NCI-H1930 (cell line): ENCODE measurements around the gene DET1.
"Not testable (repeated sequence)": the region's sequence is repeated elsewhere in the genome, so short reads cannot be mapped to it uniquely, and the experiment has no call there.

Experiments
- DNase-seq, 2 experiments: peaks; one replicate each; lab custom pipeline; 2025; lab: John Stamatoyannopoulos, UW

Gene DET1

GRCh38 chr15:88540350-88540749, 6.1 kb downstream of the DET1 start:
- DNase-seq, result not testable (repeated sequence)

GRCh38 chr15:88539441-88539840, 7.0 kb downstream of the DET1 start:
- no peak for DNase-seq

- DNase-seq, result no peak
These were observed 7.5 kb downstream of the DET1 start for GRCh38 chr15:88538972-88539371.

- no peak for DNase-seq
These were observed 8.7 kb downstream of the DET1 start for GRCh38 chr15:88537591-88538317.

GRCh38 chr15:88535607-88536313, 10.7 kb downstream of the DET1 start:
- no peak for DNase-seq

GRCh38 chr15:88535100-88535499, 11.4 kb downstream of the DET1 start:
- no peak for DNase-seq

GRCh38 chr15:88533376-88533775, 13.1 kb downstream of the DET1 start:
- no peak for DNase-seq

- DNase-seq, result no peak
These were observed 17.4 kb downstream of the DET1 start for GRCh38 chr15:88529021-88529630.

- no peak for DNase-seq
These were observed 20.1 kb downstream of the DET1 start for GRCh38 chr15:88526247-88526879.

GRCh38 chr15:88525418-88525817, 21.1 kb downstream of the DET1 start:
- no peak for DNase-seq

- DNase-seq, result not testable (repeated sequence)
These were observed 22.4 kb downstream of the DET1 start for GRCh38 chr15:88524094-88524493.

- DNase-seq, result no peak
These were observed 27.6 kb downstream of the DET1 start for GRCh38 chr15:88518903-88519302.

- DNase-seq, result no peak
These were observed 33.3 kb downstream of the DET1 start for GRCh38 chr15:88513195-88513594.

GRCh38 chr15:88512601-88513000, 33.9 kb downstream of the DET1 start:
- no peak for DNase-seq

GRCh38 chr15:88512078-88512477, 34.4 kb downstream of the DET1 start:
- no peak for DNase-seq

GRCh38 chr15:88511161-88511560, 35.3 kb downstream of the DET1 start:
- DNase-seq, result no peak

- no peak for DNase-seq
These were observed 36.5 kb downstream of the DET1 start for GRCh38 chr15:88509964-88510363.

- DNase-seq, result no peak
These were observed 37.2 kb downstream of the DET1 start for GRCh38 chr15:88509321-88509720.

GRCh38 chr15:88506628-88507027, 39.9 kb downstream of the DET1 start:
- DNase-seq, result no peak

- no peak for DNase-seq
These were observed 40.8 kb downstream of the DET1 start for GRCh38 chr15:88505721-88506120.

GRCh38 chr15:88504445-88504844, 42.0 kb downstream of the DET1 start:
- DNase-seq, result no peak

- no peak for DNase-seq
These were observed 47.5 kb downstream of the DET1 start for GRCh38 chr15:88498996-88499395.
